Ascending aorta (tissue), 2 donors: ENCODE results near the gene CASP8AP2. TPM values are rescaled to one million over a fixed set of nuclear protein-coding genes. Genes with fewer than 3 reads are reported as not detected.

ENCODE experiments used
- DNase-seq, 2 donors: peaks; one replicate each; pipeline ENCODE4 v3.0.0-alpha.2; 2019; ENCODE audit warnings: low spot score in 2 of 2
- H3K27ac ChIP-seq, 2 donors: fragments of 200-600 bp; sonication (generic); one replicate each; pipeline ENCODE4 v1.5.1; 2016 to 2017; ENCODE audit warnings: mild to moderate bottlenecking in 1 of 2
- H3K27me3 ChIP-seq: fragments of 200-600 bp; sonication (generic); one replicate; pipeline ENCODE4 v1.5.1; 2017
- H3K36me3 ChIP-seq, 2 donors: fragments of 200-600 bp; sonication (generic); one replicate each; pipeline ENCODE4 v1.5.1; 2016
- H3K4me1 ChIP-seq, 2 donors: fragments of 200-600 bp; sonication (generic); one replicate each; pipeline ENCODE4 v1.5.1; 2016 to 2017; ENCODE audit warnings: mild to moderate bottlenecking in 1 of 2
- H3K4me3 ChIP-seq, 2 donors: fragments of 200-600 bp; sonication (generic); one replicate each; pipeline ENCODE4 v1.5.1; 2016 to 2017; ENCODE audit warnings: mild to moderate bottlenecking in 1 of 2
- H3K9me3 ChIP-seq, 2 donors: fragments of 200-600 bp; sonication (generic); one replicate each; pipeline ENCODE4 v1.5.1; 2016
- CTCF ChIP-seq, 3 experiments: fragments of 200-600 bp in 2 of 3; fragments of 450-650 bp in 1 of 3; sonication (generic) in 2 of 3; IDR thresholded peaks; one replicate each; pipeline ENCODE4 v1.5.1; 2016 to 2019; ENCODE audit warnings: antibody characterized with exemption in 3 of 3, mild to moderate bottlenecking in 1 of 3, moderate library complexity in 1 of 3
- intact Hi-C: fragments of 100-400 bp; cut with DNase I; formaldehyde crosslinking; loops from one replicate; pipeline ENCODE4 v1.15.1; 2023
- total RNA-seq: library from RNA; depleted of rRNA; stranded (reverse); fragments of >200 nt; gene quantifications from one replicate; pipeline ENCODE4 v1.1.0, GENCODE V29; 2016

Gene CASP8AP2
- total RNA-seq, 1 donor from 2014 or later = 6.7 TPM

GRCh38 chr6:89917216-89917615, 87.5 kb downstream of the CASP8AP2 start:
- DNase-seq = no peak
- H3K27me3 ChIP-seq = no peaks in the 10 kb centered on the region
- no peaks in the 10 kb centered on the region for H3K4me1 ChIP-seq
- no peaks in the 10 kb centered on the region for H3K36me3 ChIP-seq
- peaks cover 12 to 18% of the 10 kb centered on the region in 2 donors for H3K9me3 ChIP-seq
- no peak overlapping the region for H3K27ac ChIP-seq
- H3K4me3 ChIP-seq = no peak overlapping the region
- TF ChIP-seq CTCF (IDR thresholded peaks at IDR 0.05) = no peak
- intact Hi-C loops = no loop called here

GRCh38 chr6:89917801-89918366, 88.2 kb downstream of the CASP8AP2 start:
- no peaks in the 10 kb centered on the region for H3K36me3 ChIP-seq
- intact Hi-C loops = no loop called here
- DNase-seq = no peak
- H3K4me1 ChIP-seq = no peaks in the 10 kb centered on the region
- H3K4me3 ChIP-seq = no peak overlapping the region
- no peak overlapping the region for H3K27ac ChIP-seq
- peaks cover 12 to 18% of the 10 kb centered on the region in 2 donors for H3K9me3 ChIP-seq
- no peaks in the 10 kb centered on the region for H3K27me3 ChIP-seq
- no peak for TF ChIP-seq CTCF (IDR thresholded peaks at IDR 0.05)

Other genes starting within 250 kb of the CASP8AP2 start
- gene LYRM2, start 191.1 kb upstream of the CASP8AP2 start, total RNA-seq = 5.6 TPM
- 12.2 TPM for gene MDN1, start 10.1 kb upstream of the CASP8AP2 start, total RNA-seq
- gene GJA10, start 64.6 kb downstream of the CASP8AP2 start, total RNA-seq = not detected